PC-9 (cell line): ENCODE data around the gene DXO. TPM values are rescaled to one million over a fixed set of nuclear protein-coding genes. Genes with fewer than 3 reads are reported as not detected.

Source experiments
- BruUV-seq: library from RNA; stranded (reverse); fragments of 400-500 nt; replicated peaks from 2 replicates; lab custom pipeline; 2021; lab: Mats Ljungman, UMichigan
- CTCF ChIA-PET: fragments of 300-600 bp; sonication (Branson Sonifier 250); formaldehyde crosslinking; loops from one replicate; lab custom pipeline; 2022; ENCODE audit warnings: antibody characterized with exemption; lab: Charles Lee
- POLR2A ChIA-PET: fragments of 300-600 bp; sonication (Branson Sonifier 250); formaldehyde crosslinking; loops from one replicate; lab custom pipeline; 2022; ENCODE audit warnings: antibody characterized with exemption; ENCODE audit not compliant: unreplicated experiment; lab: Charles Lee
- DNase-seq, 2 experiments: peaks; one replicate each; pipeline versions ENCODE4 v3.0.0 to v3.0.0-alpha.2; 2015 to 2022; ENCODE audit warnings: mixed read lengths in 1 of 2
- H2AFZ ChIP-seq: fragments of 200-600 bp; sonication (generic); 2 replicates; pipeline ENCODE4 v1.8.1; 2017; ENCODE audit warnings: antibody characterized with exemption
- H3F3A ChIP-seq: fragments of 200-600 bp; sonication (generic); 2 replicates; pipeline ENCODE4 v1.8.1; 2017; ENCODE audit warnings: antibody characterized with exemption, mild to moderate bottlenecking, low read depth; ENCODE audit not compliant: insufficient read depth
- H3K27ac ChIP-seq: fragments of 200-600 bp; sonication (generic); 2 replicates; pipeline ENCODE4 v1.6.1; 2016; ENCODE audit warnings: mixed run types
- H3K27me3 ChIP-seq: fragments of 200-600 bp; sonication (generic); 2 replicates; pipeline ENCODE4 v1.6.1; 2016; ENCODE audit warnings: low read depth, mixed run types; ENCODE audit not compliant: insufficient read depth
- H3K36me3 ChIP-seq: fragments of 200-600 bp; sonication (generic); 2 replicates; pipeline ENCODE4 v1.6.1; 2016; ENCODE audit warnings: low read depth, mixed run types
- H3K4me1 ChIP-seq: fragments of 200-600 bp; sonication (generic); replicated peaks from 2 replicates; pipeline ENCODE4 v1.6.1; 2016; ENCODE audit warnings: mixed run types; ENCODE audit not compliant: insufficient read depth
- H3K4me2 ChIP-seq: fragments of 200-600 bp; sonication (generic); 2 replicates; pipeline ENCODE4 v1.6.1; 2017; ENCODE audit warnings: mixed run types
- H3K4me3 ChIP-seq: fragments of 200-600 bp; sonication (generic); 2 replicates; pipeline ENCODE4 v1.6.1; 2016; ENCODE audit warnings: mixed run types
- H3K79me2 ChIP-seq: fragments of 200-600 bp; sonication (generic); 2 replicates; pipeline ENCODE4 v1.6.1; 2017; ENCODE audit warnings: low read depth, mixed run types
- H3K9me2 ChIP-seq: fragments of 200-600 bp; sonication (generic); 2 replicates; pipeline ENCODE4 v1.8.1; 2017; ENCODE audit warnings: mild to moderate bottlenecking; ENCODE audit not compliant: insufficient read depth
- H3K9me3 ChIP-seq: fragments of 200-600 bp; sonication (generic); 2 replicates; pipeline ENCODE4 v1.8.1; 2016; ENCODE audit warnings: low read depth; ENCODE audit not compliant: insufficient read depth
- H4K20me1 ChIP-seq: fragments of 200-600 bp; sonication (generic); 2 replicates; pipeline ENCODE4 v1.8.1; 2017; ENCODE audit not compliant: insufficient read depth
- CTCF ChIP-seq: fragments of 200-600 bp; sonication (generic); conservative IDR thresholded peaks from 2 replicates; pipeline ENCODE4 v1.6.1; 2017; ENCODE audit warnings: mixed run types, antibody characterized with exemption, mild to moderate bottlenecking, moderate library complexity
- EZH2 ChIP-seq: fragments of 200-600 bp; sonication (generic); IDR thresholded peaks from 2 replicates; pipeline ENCODE4 v1.8.0; 2017; ENCODE audit warnings: antibody characterized with exemption, low read depth
- intact Hi-C: fragments of 100-400 bp; cut with micrococcal nuclease; formaldehyde crosslinking; loops from one replicate; pipeline ENCODE4 v1.10.0; 2022; ENCODE audit not compliant: unreplicated experiment
- total RNA-seq: library from RNA; stranded (reverse); gene quantifications from 2 replicates; pipeline ENCODE4 v1.2.3, GENCODE V29; 2021

The DXO gene
- total RNA-seq, 1 experiment from 2014 or later, result 24.5 TPM

- Histone ChIP-seq H3K79me2 (peaks cover 22% of the 10 kb centered on the region), H3K27ac (no peak overlapping the region), H4K20me1 (no peaks in the 10 kb centered on the region), H3K9me2 (no peaks in the 10 kb centered on the region), H3K4me3 (no peak overlapping the region), H3K4me2 (no peak overlapping the region), H3K27me3 (no peaks in the 10 kb centered on the region), H3K9me3 (no peaks in the 10 kb centered on the region), H3K4me1 (peaks cover 6% of the 10 kb centered on the region), H2AFZ (no peak overlapping the region), H3K36me3 (0 out of 2 replicates have a peak, but pooled peaks cover 4% of the 10 kb centered on the region), H3F3A (peaks cover 10% of the 10 kb centered on the region)
- TF ChIP-seq CTCF, result no peak
- no peak for TF ChIP-seq EZH2
- CTCF ChIA-PET, result no interaction called here
- no TSS peak for BruUV-seq
- POLR2A ChIA-PET, result no interaction called here
- intact Hi-C loops, result no loop called here
- DNase-seq, result no peak
Observed at GRCh38 chr6:31967926-31968320, 4.0 kb downstream of the DXO start.

- Histone ChIP-seq H3K36me3 (peaks cover 4% of the 10 kb centered on the region; the same call in 1 of the 2 replicates), H3K27me3 (no peaks in the 10 kb centered on the region)
Observed at GRCh38 chr6:31966997-31967925, 4.7 kb downstream of the DXO start.

More at GRCh38 chr6:31966997-31967925, 4.7 kb downstream of the DXO start:
- TF ChIP-seq CTCF (no peak), EZH2 (no peak)
- H3K27ac ChIP-seq, result no peak overlapping the region
- H2AFZ ChIP-seq, result no peak overlapping the region
- H3K9me3 ChIP-seq, result no peaks in the 10 kb centered on the region
- ChIA-PET CTCF (interaction anchor here (0.6 kb wide), 1 partner anchor 870 kb away, joined by 13 read pairs; no protein-coding TSS in a partner anchor), POLR2A (interaction anchor here (0.5 kb wide), 1 partner anchor 97 kb away, joined by 6 read pairs; no protein-coding TSS in a partner anchor)
- H3F3A ChIP-seq, result peaks cover 3% of the 10 kb centered on the region
- H3K4me1 ChIP-seq, result peaks cover 6% of the 10 kb centered on the region; the same call in 1 of the 2 replicates
- no peak for DNase-seq
- H4K20me1 ChIP-seq, result no peaks in the 10 kb centered on the region
- no peak overlapping the region for H3K4me3 ChIP-seq
- H3K4me2 ChIP-seq, result no peak overlapping the region
- no TSS peak for BruUV-seq
- intact Hi-C loops, result no loop called here
- no peaks in the 10 kb centered on the region for H3K9me2 ChIP-seq
- peaks cover 17% of the 10 kb centered on the region for H3K79me2 ChIP-seq
